ENCODE measurements around the gene FAM20A. TPM values are rescaled to one million over a fixed set of nuclear protein-coding genes. Genes with fewer than 3 reads are reported as not detected.

Gene FAM20A
- total and polyA plus RNA-seq, 2 of the 8 experiments (the other 6 are each of a cell fraction or from before 2014, with no cell fraction given): 3.6 to 11.9 TPM

GRCh38 chr17:68592682-68593641 is 8.2 kb downstream of the FAM20A start:
- H3K14ac ChIP-seq (ENCODE audit: insufficient read length): no peak overlapping the region
- no peak overlapping the region for H3K27ac ChIP-seq (ENCODE audit: low read depth, low read length)
- no peak overlapping the region for H3K18ac ChIP-seq (ENCODE audit: extremely low read depth, low read length)
- no peak overlapping the region for H3K23ac ChIP-seq (ENCODE audit: insufficient read length)
- no peaks in the 10 kb centered on the region for H3K23me2 ChIP-seq (ENCODE audit: low read depth, low read length)
- no peak overlapping the region for H3K4ac ChIP-seq (replicated peaks; ENCODE audit: insufficient read length, low read depth, low read length)
- H2BK15ac ChIP-seq (ENCODE audit: low read length): no peak overlapping the region
- WGBS, 2 experiments (ENCODE audit: extremely low coverage in 1 of 2, insufficient coverage in 1 of 2, insufficient read length in 1 of 2, insufficient replicate concordance in 2 of 2, low coverage in 1 of 2, low lambda C conversion rate in 2 of 2, missing lambda C conversion rate in 1 of 2): 88% methylated on average over 3 of the region's 3 CpGs; no CpG with 5 or more reads in 1 of the 2 experiments
- H3K4me2 ChIP-seq (ENCODE audit: insufficient read depth in 1 of 2, low read depth in 2 of 2, low read length in 2 of 2): peak overlapping the region in 1 of 2 experiments; percentile 38; a peak in 1 of 4 replicates
- H3K56ac ChIP-seq (replicated peaks; ENCODE audit: insufficient read length, low read depth, low read length): no peak overlapping the region
- no peak for DNase-seq (ENCODE audit: low read depth in 1 of 2, low spot score in 2 of 2)
- H4K5ac ChIP-seq (ENCODE audit: insufficient read length, low read depth, low read length): no peak overlapping the region
- H3K27me3 ChIP-seq (replicated peaks in 1 of 4; ENCODE audit: control insufficient read depth in 3 of 4, extremely low read depth in 1 of 4, insufficient read depth in 3 of 4, low read length in 3 of 4): no peaks in the 10 kb centered on the region
- ChIA-PET POLR2A (ENCODE audit: partially characterized antibody) (interaction anchor here (1.4 kb wide), 1 partner anchor 9 kb away, joined by 4 read pairs; the partner anchor contains the start of gene FAM20A), CTCF (ENCODE audit: partially characterized antibody) (interaction anchor here (0.7 to 1.8 kb wide), 8 partner anchors 9 to 129 kb away, joined by 3 to 8 read pairs (median 3); partner anchors contain the start of gene FAM20A)
- H4K8ac ChIP-seq (ENCODE audit: extremely low read depth, insufficient read depth, low read length): no peak overlapping the region
- H2BK5ac ChIP-seq (ENCODE audit: low read depth, low read length): no peak overlapping the region
- peaks cover 0 to 38% (median 5%) of the 10 kb centered on the region in 4 experiments; a peak in 3 of 8 replicates for H3K36me3 ChIP-seq (ENCODE audit: control insufficient read depth in 2 of 4, insufficient read depth in 4 of 4, low read length in 3 of 4)
- TF ChIP-seq SIRT6 (IDR thresholded peaks at IDR 0.05; ENCODE audit: low read length) (no peak), SIX5 (IDR thresholded peaks at IDR 0.05; ENCODE audit: low read depth, low read length) (no peak), JUN (IDR thresholded peaks at IDR 0.05; ENCODE audit: low read depth, low read length) (no peak), SAP30 (IDR thresholded peaks at IDR 0.05; ENCODE audit: insufficient read depth, insufficient replicate concordance, low read length) (no peak)
- H2BK12ac ChIP-seq (ENCODE audit: low read depth, low read length): no peak overlapping the region
- H3K4me3 ChIP-seq (ENCODE audit: extremely low read depth in 1 of 4, insufficient read depth in 2 of 4, low read depth in 3 of 4, low read length in 4 of 4): no peak overlapping the region
- no peak overlapping the region; a peak in 1 of 7 replicates for H3K9ac ChIP-seq (replicated peaks in 1 of 4; ENCODE audit: extremely low read depth in 1 of 4, low read depth in 3 of 4, low read length in 3 of 4)
- H3K9me3 ChIP-seq (ENCODE audit: insufficient read depth in 2 of 2, low read depth in 1 of 2, low read length in 1 of 2): peaks cover 0 to 6% of the 10 kb centered on the region in 2 experiments; a peak in 1 of 4 replicates
- no peaks in the 10 kb centered on the region; a peak in 1 of 4 replicates for H3K79me2 ChIP-seq (ENCODE audit: control insufficient read depth in 1 of 2, insufficient read depth in 2 of 2, low read length in 2 of 2)
- H2AK5ac ChIP-seq (ENCODE audit: low read depth, low read length): no peak overlapping the region
- H4K20me1 ChIP-seq (replicated peaks in 1 of 2; ENCODE audit: control insufficient read depth in 1 of 2, insufficient read depth in 2 of 2, low read length in 2 of 2): no peaks in the 10 kb centered on the region
- no peak overlapping the region for H2BK20ac ChIP-seq (ENCODE audit: low read length)
- H2BK120ac ChIP-seq (replicated peaks; ENCODE audit: low read depth, low read length): no peak overlapping the region
- H4K91ac ChIP-seq (replicated peaks; ENCODE audit: insufficient read length, low read length): no peak overlapping the region
- H3K4me1 ChIP-seq (replicated peaks in 1 of 4; ENCODE audit: control insufficient read depth in 3 of 4, insufficient read depth in 4 of 4, low read length in 3 of 4): peaks cover 0 to 5% (median 1%) of the 10 kb centered on the region in 4 experiments; a peak in 3 of 7 replicates
- no peak overlapping the region for H2AFZ ChIP-seq (ENCODE audit: low read length)
- H3K79me1 ChIP-seq (ENCODE audit: low read depth, low read length): no peaks in the 10 kb centered on the region
- FAIRE-seq: no peak
